Endothelial cell of umbilical vein (primary cell): ENCODE measurements around the gene TLR4. TPM values are rescaled to one million over a fixed set of nuclear protein-coding genes. Genes with fewer than 3 reads are reported as not detected.

ENCODE experiments used
- BruUV-seq: library from RNA; stranded (reverse); fragments of 400-500 nt; replicated peaks from 2 replicates; lab custom pipeline; 2021; lab: Mats Ljungman, UMichigan
- CTCF ChIA-PET: fragments of 300-600, 350-600 bp; sonication (Branson Sonifier 250); formaldehyde crosslinking; loops from one replicate; lab custom pipeline; 2021; ENCODE audit warnings: antibody characterized with exemption, inconsistent platforms; lab: Charles Lee
- POLR2A ChIA-PET: fragments of 300-600, 350-600 bp; sonication (Branson Sonifier 250); formaldehyde crosslinking; loops from one replicate; lab custom pipeline; 2021; ENCODE audit warnings: antibody characterized with exemption, inconsistent platforms; lab: Charles Lee
- DNase-seq: peaks from one replicate; pipeline ENCODE4 v3.0.0-alpha.2; 2011; ENCODE audit warnings: low read depth, low spot score
- FAIRE-seq: peaks from 2 replicates; lab custom pipeline; 2011; peaks lifted over from hg19 to GRCh38; lab: Jason Lieb, UNC
- H2AFZ ChIP-seq: 2 replicates; pipeline ENCODE4 v1.6.0; 2012; ENCODE audit warnings: low read depth, low read length, control low read depth, inconsistent platforms
- H3K27ac ChIP-seq: 2 replicates; pipeline ENCODE4 v1.5.1; 2011; ENCODE audit warnings: low read depth, mild to moderate bottlenecking, control low read depth, low read length, moderate library complexity; ENCODE audit not compliant: insufficient read depth
- H3K27me3 ChIP-seq, 2 experiments: 2 replicates each; pipeline versions ENCODE4 v1.6.0 to v1.6.1; 2011; ENCODE audit warnings: low read length in 2 of 2, mixed read lengths in 1 of 2; ENCODE audit not compliant: control insufficient read depth in 2 of 2, insufficient read depth in 2 of 2
- H3K36me3 ChIP-seq, 2 experiments: 2 replicates in 1 of 2; 3 replicates in 1 of 2; pipeline ENCODE4 v1.5.1; 2011; ENCODE audit warnings: low read length in 2 of 2, mild to moderate bottlenecking in 1 of 2, moderate library complexity in 1 of 2; ENCODE audit not compliant: control insufficient read depth in 2 of 2, insufficient read depth in 2 of 2; ENCODE audit errors: extremely low read depth in 1 of 2
- H3K4me1 ChIP-seq: 3 replicates; pipeline ENCODE4 v1.5.1; 2011; ENCODE audit warnings: mild to moderate bottlenecking, low read length; ENCODE audit not compliant: control insufficient read depth, insufficient read depth; ENCODE audit errors: extremely low read depth
- H3K4me2 ChIP-seq: 2 replicates; pipeline ENCODE4 v1.6.1; 2011; ENCODE audit warnings: low read length, control low read depth, mixed read lengths; ENCODE audit not compliant: insufficient read depth
- H3K4me3 ChIP-seq, 3 experiments: fragments of 200-600 bp in 1 of 3; sonication (generic), shearing (Covaris generic) in 1 of 3; replicated peaks in 1 of 3; 2 replicates each; pipeline ENCODE4 v1.5.1; 2011 to 2016; ENCODE audit warnings: control low read depth in 3 of 3, low read length in 3 of 3, mild to moderate bottlenecking in 2 of 3, inconsistent platforms in 1 of 3, low read depth in 1 of 3, moderate library complexity in 1 of 3; ENCODE audit not compliant: insufficient read depth in 1 of 3
- H3K79me2 ChIP-seq: 2 replicates; pipeline ENCODE4 v1.6.0; 2012; ENCODE audit warnings: low read length, inconsistent platforms; ENCODE audit not compliant: control insufficient read depth, insufficient read depth
- H3K9ac ChIP-seq: replicated peaks from 2 replicates; pipeline ENCODE3; 2011; ENCODE audit warnings: low read length, control low read depth; ENCODE audit not compliant: insufficient read depth; ENCODE audit errors: extremely low read depth
- H3K9me1 ChIP-seq: replicated peaks from 3 replicates; pipeline ENCODE4 v1.6.0; 2011; ENCODE audit warnings: mild to moderate bottlenecking, low read length; ENCODE audit not compliant: control insufficient read depth, insufficient read depth; ENCODE audit errors: extremely low read depth
- H3K9me3 ChIP-seq: replicated peaks from 2 replicates; pipeline ENCODE4 v1.5.1; 2012; ENCODE audit warnings: low read length, inconsistent platforms; ENCODE audit not compliant: control insufficient read depth, insufficient read depth
- H4K20me1 ChIP-seq: replicated peaks from 2 replicates; pipeline ENCODE3; 2011; ENCODE audit warnings: mild to moderate bottlenecking, low read length; ENCODE audit not compliant: control insufficient read depth, insufficient read depth; ENCODE audit errors: extremely low read depth
- CTCF ChIP-seq, 2 donors: IDR thresholded peaks; 1 replicate in 1 of 2; 2 replicates in 1 of 2; pipeline ENCODE4 v1.5.1; 2011; ENCODE audit warnings: low read length in 2 of 2, mild to moderate bottlenecking in 2 of 2, moderate library complexity in 2 of 2, control low read depth in 1 of 2, inconsistent platforms in 1 of 2, low read depth in 1 of 2; ENCODE audit not compliant: insufficient read depth in 1 of 2; ENCODE audit errors: extremely low read depth in 1 of 2
- EZH2 ChIP-seq: IDR thresholded peaks from 2 replicates; pipeline ENCODE4 v1.6.1; 2012; ENCODE audit warnings: borderline replicate concordance, low read depth, mild to moderate bottlenecking, moderate library complexity, low read length, inconsistent platforms; ENCODE audit not compliant: severe bottlenecking
- FOS ChIP-seq: IDR thresholded peaks from 2 replicates; pipeline ENCODE4 v1.6.1; 2011; ENCODE audit warnings: mild to moderate bottlenecking, low read length, moderate library complexity, borderline replicate concordance; ENCODE audit not compliant: insufficient read depth
- GATA2 ChIP-seq: IDR thresholded peaks from 2 replicates; pipeline ENCODE4 v1.7.0; 2011; ENCODE audit warnings: low read depth, mild to moderate bottlenecking, moderate library complexity, mixed read lengths, low read length; ENCODE audit not compliant: insufficient read length, insufficient read depth
- JUN ChIP-seq: IDR thresholded peaks from 2 replicates; pipeline ENCODE4 v1.6.1; 2011; ENCODE audit warnings: borderline replicate concordance, low read depth; ENCODE audit not compliant: insufficient read length, insufficient read depth
- MAX ChIP-seq: IDR thresholded peaks from 2 replicates; pipeline ENCODE4 v1.6.1; 2011; ENCODE audit not compliant: insufficient read depth, insufficient read length
- MYC ChIP-seq: IDR thresholded peaks from one replicate; pipeline ENCODE4 v1.6.1; 2011; ENCODE audit warnings: mild to moderate bottlenecking, low read depth, low read length
- POLR2A ChIP-seq: IDR thresholded peaks from 2 replicates; pipeline ENCODE4 v1.6.1; 2012; ENCODE audit warnings: low read depth, mild to moderate bottlenecking, control low read depth, low read length
- POLR2AphosphoS5 ChIP-seq: IDR thresholded peaks from 2 replicates; pipeline ENCODE4 v1.6.1; 2012; ENCODE audit warnings: low read depth, mild to moderate bottlenecking, control low read depth, low read length, moderate library complexity; ENCODE audit not compliant: insufficient read depth
- dilution Hi-C: fragments of 300-500 bp; cut with MboI; formaldehyde crosslinking; loops from one replicate; pipeline ENCODE4 v1.15.0; 2019; ENCODE audit warnings: low sequenced_read_pairs; ENCODE audit not compliant: extremely low pct_ligation_motif_present
- intact Hi-C: fragments of 100-400 bp; cut with micrococcal nuclease; formaldehyde crosslinking; loops from one replicate; pipeline ENCODE4 v1.10.0; 2022
- polyA plus RNA-seq, 4 experiments: library from polyadenylated mRNA; depleted of rRNA in 3 of 4; stranded (reverse) in 3 of 4; unstranded in 1 of 4; fragments of >200 nt; gene quantifications; 2 replicates each; pipeline versions ENCODE4 v1.2.1 to v1.2.3, GENCODE V29; 2011 to 2012; ENCODE audit warnings: missing spikeins in 1 of 4
- total RNA-seq: library from RNA; stranded (reverse); gene quantifications from 2 replicates; pipeline ENCODE4 v1.2.3, GENCODE V29; 2021

TLR4 gene
- total and polyA plus RNA-seq, 2 donors (not counting 3 experiments of a cell fraction or from before 2014, with no cell fraction given), result 18.2 to 38.6 TPM

- Histone ChIP-seq H3K9me3 (no peaks in the 10 kb centered on the region), H2AFZ (no peak overlapping the region), H3K27me3 (peaks cover 0 to 5% of the 10 kb centered on the region in 2 experiments), H3K4me3 (no peak overlapping the region), H3K9me1 (no peaks in the 10 kb centered on the region), H4K20me1 (no peaks in the 10 kb centered on the region), H3K27ac (no peak overlapping the region), H3K79me2 (no peaks in the 10 kb centered on the region), H3K4me2 (no peak overlapping the region), H3K4me1 (no peaks in the 10 kb centered on the region), H3K9ac (no peak overlapping the region), H3K36me3 (no peaks in the 10 kb centered on the region)
- CTCF ChIA-PET, result no interaction called here
- POLR2A ChIA-PET, result no interaction called here
- TF ChIP-seq MAX (no peak), JUN (no peak), GATA2 (no peak), FOS (no peak), POLR2A (no peak), MYC (no peak), CTCF (IDR thresholded peaks at IDR 0.05; ENCODE audit: extremely low read depth in 1 of 2, insufficient read depth in 1 of 2, low read depth in 1 of 2, low read length in 2 of 2) (no peak), POLR2AphosphoS5 (no peak), EZH2 (no peak)
- intact Hi-C loops, result no loop called here
- dilution Hi-C loops, result no loop called here
- FAIRE-seq (no peak), DNase-seq (no peak)
- no TSS peak for BruUV-seq
Measured at GRCh38 chr9:117752894-117753293, 48.7 kb downstream of the TLR4 start.
